ENCODE results near the gene RARG. TPM values are rescaled to one million over a fixed set of nuclear protein-coding genes. Genes with fewer than 3 reads are reported as not detected.

The RARG gene
- total RNA-seq, 1 donor from 2014 or later, result 10.1 TPM

DNA sequence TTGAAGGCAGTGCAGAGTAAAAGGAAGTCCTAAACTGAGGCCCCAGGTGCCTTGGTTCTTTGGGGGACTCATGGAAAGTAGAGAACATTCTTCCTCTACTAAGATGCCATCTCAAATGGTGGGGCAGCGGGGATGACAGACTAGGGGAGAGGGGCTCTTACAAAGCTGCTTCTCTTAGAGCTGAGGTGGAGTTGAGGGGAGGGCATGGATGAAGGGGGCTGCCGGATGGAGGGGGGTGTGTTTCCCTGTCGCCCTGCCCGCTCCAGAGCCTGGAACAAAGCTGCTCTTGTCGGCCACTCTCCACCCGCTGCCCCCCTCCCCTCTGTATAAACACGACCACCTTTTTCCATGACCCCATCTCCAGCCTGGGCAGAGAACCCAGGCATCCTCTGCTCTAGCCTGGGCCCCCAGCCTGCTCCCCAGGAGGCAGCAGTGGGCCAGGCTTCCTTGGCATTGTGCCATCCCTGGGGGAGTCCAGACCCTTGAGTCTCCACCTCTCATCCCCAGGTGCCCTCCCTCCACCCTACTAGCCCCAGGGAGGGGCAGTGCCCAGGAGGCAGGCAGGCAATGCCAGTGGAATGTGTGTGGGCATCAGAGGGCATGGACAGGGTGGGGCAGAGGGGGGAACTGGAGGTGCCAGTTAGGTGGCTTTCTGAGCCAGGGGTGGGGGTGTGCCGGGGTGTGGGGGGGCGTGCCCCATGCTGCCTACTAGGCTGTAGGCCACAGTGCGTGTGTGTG, 1.7 kb downstream of the RARG start:
- H3K9me3 ChIP-seq (ENCODE audit: insufficient read depth, low read depth, low read length), result no peaks in the 10 kb centered on the region
- no peak overlapping the region for H3K4me2 ChIP-seq (ENCODE audit: low read length)
- Mint-ChIP-seq H3K27ac (ENCODE audit: unreplicated experiment) (no peak overlapping the region), H3K27me3 (ENCODE audit: low read depth, unreplicated experiment) (peaks cover 10% of the 10 kb centered on the region), H3K36me3 (ENCODE audit: low read depth, unreplicated experiment) (peaks cover 8% of the 10 kb centered on the region), H3K4me1 (ENCODE audit: low read depth, unreplicated experiment) (peaks cover 17% of the 10 kb centered on the region), H3K9me3 (ENCODE audit: unreplicated experiment) (no peaks in the 10 kb centered on the region), H3K4me3 (ENCODE audit: unreplicated experiment) (no peak overlapping the region)
- no peaks in the 10 kb centered on the region for H4K20me1 ChIP-seq (ENCODE audit: insufficient read depth, low read length)
- H3K79me2 ChIP-seq (ENCODE audit: insufficient read depth, low read length), result no peaks in the 10 kb centered on the region
- TF ChIP-seq, protein P1, sequence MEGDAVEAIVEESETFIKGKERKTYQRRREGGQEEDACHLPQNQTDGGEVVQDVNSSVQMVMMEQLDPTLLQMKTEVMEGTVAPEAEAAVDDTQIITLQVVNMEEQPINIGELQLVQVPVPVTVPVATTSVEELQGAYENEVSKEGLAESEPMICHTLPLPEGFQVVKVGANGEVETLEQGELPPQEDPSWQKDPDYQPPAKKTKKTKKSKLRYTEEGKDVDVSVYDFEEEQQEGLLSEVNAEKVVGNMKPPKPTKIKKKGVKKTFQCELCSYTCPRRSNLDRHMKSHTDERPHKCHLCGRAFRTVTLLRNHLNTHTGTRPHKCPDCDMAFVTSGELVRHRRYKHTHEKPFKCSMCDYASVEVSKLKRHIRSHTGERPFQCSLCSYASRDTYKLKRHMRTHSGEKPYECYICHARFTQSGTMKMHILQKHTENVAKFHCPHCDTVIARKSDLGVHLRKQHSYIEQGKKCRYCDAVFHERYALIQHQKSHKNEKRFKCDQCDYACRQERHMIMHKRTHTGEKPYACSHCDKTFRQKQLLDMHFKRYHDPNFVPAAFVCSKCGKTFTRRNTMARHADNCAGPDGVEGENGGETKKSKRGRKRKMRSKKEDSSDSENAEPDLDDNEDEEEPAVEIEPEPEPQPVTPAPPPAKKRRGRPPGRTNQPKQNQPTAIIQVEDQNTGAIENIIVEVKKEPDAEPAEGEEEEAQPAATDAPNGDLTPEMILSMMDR (IDR thresholded peaks at IDR 0.05; ENCODE audit: insufficient read depth, low read depth, low read length), result no peak
- no peak for TF ChIP-seq EZH2 (IDR thresholded peaks at IDR 0.05; ENCODE audit: insufficient read depth, low read length)
- no peak for DNase-seq (ENCODE audit: low read depth)
- H3K9ac ChIP-seq (ENCODE audit: low read length), result no peak overlapping the region
- no peak for FAIRE-seq
- no peaks in the 10 kb centered on the region for H3K36me3 ChIP-seq (ENCODE audit: insufficient read depth, low read length)
- peaks cover 4% of the 10 kb centered on the region for H3K27me3 ChIP-seq (ENCODE audit: insufficient read depth, low read length)
- no peak overlapping the region for H3K27ac ChIP-seq (ENCODE audit: low read depth, low read length)
- peaks cover 24% of the 10 kb centered on the region for H3K4me1 ChIP-seq (ENCODE audit: insufficient read depth, low read length)
- H3K4me3 ChIP-seq (ENCODE audit: insufficient read depth, low read depth, low read length), result no peak overlapping the region
- H2AFZ ChIP-seq (ENCODE audit: low read depth, low read length), result no peak overlapping the region

DNA sequence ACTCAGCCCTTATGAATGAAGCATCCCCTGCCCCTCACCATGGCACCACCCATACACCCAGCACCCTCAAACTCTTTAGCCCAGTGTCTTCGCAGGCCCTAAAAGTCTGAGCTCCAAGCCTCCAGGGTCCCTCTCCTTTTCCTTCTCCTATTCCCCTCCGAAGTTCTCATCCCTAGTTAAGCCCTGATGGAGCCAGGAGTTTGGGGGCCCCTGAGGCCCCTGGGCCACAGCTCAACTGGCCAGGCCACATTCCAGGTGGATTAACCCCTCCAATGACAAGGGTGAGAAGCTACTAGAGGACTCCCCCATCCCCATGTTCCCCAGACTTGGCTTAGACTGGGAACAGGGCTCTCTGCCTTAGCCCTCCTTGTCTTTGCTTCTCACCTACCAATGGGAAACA, 2.6 kb downstream of the RARG start:
- H3K4me1 ChIP-seq (ENCODE audit: insufficient read depth, low read length), result peaks cover 28% of the 10 kb centered on the region
- TF ChIP-seq EZH2 (IDR thresholded peaks at IDR 0.05; ENCODE audit: insufficient read depth, low read length), result no peak
- TF ChIP-seq, protein P1 (IDR thresholded peaks at IDR 0.05; ENCODE audit: insufficient read depth, low read depth, low read length), result no peak
- DNase-seq (ENCODE audit: low read depth), result no peak
- no peaks in the 10 kb centered on the region for H4K20me1 ChIP-seq (ENCODE audit: insufficient read depth, low read length)
- H3K4me2 ChIP-seq (ENCODE audit: low read length), result no peak overlapping the region
- no peak overlapping the region for H3K4me3 ChIP-seq (ENCODE audit: insufficient read depth, low read depth, low read length)
- H3K27me3 ChIP-seq (ENCODE audit: insufficient read depth, low read length), result peaks cover 4% of the 10 kb centered on the region
- H3K9ac ChIP-seq (ENCODE audit: low read length), result no peak overlapping the region
- Mint-ChIP-seq H3K9me3 (ENCODE audit: unreplicated experiment) (no peaks in the 10 kb centered on the region), H3K4me1 (ENCODE audit: low read depth, unreplicated experiment) (peaks cover 26% of the 10 kb centered on the region), H3K36me3 (ENCODE audit: low read depth, unreplicated experiment) (peaks cover 10% of the 10 kb centered on the region), H3K27me3 (ENCODE audit: low read depth, unreplicated experiment) (peaks cover 8% of the 10 kb centered on the region), H3K27ac (ENCODE audit: unreplicated experiment) (no peak overlapping the region), H3K4me3 (ENCODE audit: unreplicated experiment) (no peak overlapping the region)
- no peaks in the 10 kb centered on the region for H3K9me3 ChIP-seq (ENCODE audit: insufficient read depth, low read depth, low read length)
- no peak for FAIRE-seq
- H3K79me2 ChIP-seq (ENCODE audit: insufficient read depth, low read length), result no peaks in the 10 kb centered on the region
- H3K36me3 ChIP-seq (ENCODE audit: insufficient read depth, low read length), result no peaks in the 10 kb centered on the region
- H3K27ac ChIP-seq (ENCODE audit: low read depth, low read length), result no peak overlapping the region
- H2AFZ ChIP-seq (ENCODE audit: low read depth, low read length), result no peak overlapping the region

DNA sequence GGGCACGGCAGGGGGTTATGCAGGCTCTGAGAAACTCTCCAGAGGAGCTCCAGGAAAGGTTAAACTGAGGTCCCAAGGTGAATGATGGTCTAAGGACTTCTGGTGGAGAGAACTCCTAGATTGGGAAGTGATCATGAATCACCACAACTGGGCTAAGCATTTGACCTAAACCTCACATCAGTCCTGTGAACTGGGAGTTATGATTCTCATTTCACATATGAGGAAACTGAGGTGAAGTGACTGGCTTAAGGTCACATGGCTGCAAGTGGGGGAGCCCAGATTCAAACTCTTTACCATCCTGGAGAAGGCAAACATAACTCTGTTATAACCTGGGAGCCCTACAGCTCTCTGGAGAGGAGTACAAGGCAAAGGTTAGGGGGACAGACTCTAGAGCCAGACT, 4.2 kb downstream of the RARG start:
- no peak overlapping the region for H3K4me3 Mint-ChIP-seq (ENCODE audit: unreplicated experiment)
- peaks cover 35% of the 10 kb centered on the region for H3K4me1 ChIP-seq (ENCODE audit: insufficient read depth, low read length)
- no peaks in the 10 kb centered on the region for H3K79me2 ChIP-seq (ENCODE audit: insufficient read depth, low read length)
- H3K27me3 Mint-ChIP-seq (ENCODE audit: low read depth, unreplicated experiment), result peaks cover 8% of the 10 kb centered on the region
- FAIRE-seq (no peak), DNase-seq (ENCODE audit: low read depth) (no peak)
- H4K20me1 ChIP-seq (ENCODE audit: insufficient read depth, low read length), result no peaks in the 10 kb centered on the region
- H3K27ac ChIP-seq (ENCODE audit: low read depth, low read length), result no peak overlapping the region
- no peaks in the 10 kb centered on the region for H3K36me3 ChIP-seq (ENCODE audit: insufficient read depth, low read length)
- no peak overlapping the region for H3K9ac ChIP-seq (ENCODE audit: low read length)
- no peaks in the 10 kb centered on the region for H3K27me3 ChIP-seq (ENCODE audit: insufficient read depth, low read length)
- no peak overlapping the region for H3K4me2 ChIP-seq (ENCODE audit: low read length)
- H3K27ac Mint-ChIP-seq (ENCODE audit: unreplicated experiment), result no peak overlapping the region
- no peaks in the 10 kb centered on the region for H3K9me3 ChIP-seq (ENCODE audit: insufficient read depth, low read depth, low read length)
- H3K4me1 Mint-ChIP-seq (ENCODE audit: low read depth, unreplicated experiment), result peaks cover 29% of the 10 kb centered on the region
- no peak overlapping the region for H3K4me3 ChIP-seq (ENCODE audit: insufficient read depth, low read depth, low read length)
- no peak overlapping the region for H2AFZ ChIP-seq (ENCODE audit: low read depth, low read length)
- TF ChIP-seq, protein P1 (IDR thresholded peaks at IDR 0.05; ENCODE audit: insufficient read depth, low read depth, low read length), result no peak
- TF ChIP-seq EZH2 (IDR thresholded peaks at IDR 0.05; ENCODE audit: insufficient read depth, low read length), result no peak
- no peaks in the 10 kb centered on the region for H3K9me3 Mint-ChIP-seq (ENCODE audit: unreplicated experiment)
- H3K36me3 Mint-ChIP-seq (ENCODE audit: low read depth, unreplicated experiment), result peaks cover 10% of the 10 kb centered on the region

All from astrocyte (in vitro differentiated cells and primary cell).